ENCODE results near the gene SLIRP.
"Not testable (repeated sequence)": the region's sequence is repeated elsewhere in the genome, so short reads cannot be mapped to it uniquely, and the experiment has no call there.

The SLIRP gene

DNA sequence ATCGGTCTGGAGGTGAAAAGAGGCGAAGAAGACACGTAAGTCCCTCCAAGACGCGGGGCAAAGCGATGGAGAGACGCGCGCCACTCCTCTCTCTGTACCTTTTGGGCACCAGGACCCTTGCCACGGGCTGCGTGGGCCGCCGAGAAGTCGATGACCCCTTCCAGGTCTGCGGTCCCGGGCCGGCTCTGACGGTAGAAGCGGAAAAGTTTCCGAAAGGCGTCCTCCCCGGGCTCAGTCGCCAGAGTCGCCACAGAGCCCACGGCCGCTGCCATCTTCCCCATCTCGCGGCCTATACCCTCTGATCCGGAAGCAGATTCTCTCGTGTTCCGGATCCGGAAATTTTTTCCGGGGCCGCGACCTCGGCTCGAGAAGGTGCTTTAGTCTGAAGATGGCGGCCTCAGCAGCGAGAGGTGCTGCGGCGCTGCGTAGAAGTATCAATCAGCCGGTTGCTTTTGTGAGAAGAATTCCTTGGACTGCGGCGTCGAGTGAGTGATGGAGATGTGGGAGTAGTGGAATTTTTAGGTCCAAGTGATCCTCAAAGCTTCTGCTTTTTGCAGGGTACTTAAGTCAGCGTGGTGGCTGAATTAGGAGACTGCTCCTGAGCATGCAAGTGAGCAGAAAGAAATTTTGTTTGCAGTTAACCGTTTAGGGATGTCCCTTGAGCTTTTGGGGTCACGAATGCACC lies at the start of gene SLIRP, which contains the start of gene ALKBH1:
TSS of gene SLIRP (plus strand) at position 380 of the 685 bp plus-strand sequence. CDS start at position 389, 9 bp downstream.
TSS of gene ALKBH1 (minus strand) at position 300 of the 685 bp plus-strand sequence. CDS start at position 281, 19 bp downstream.
- peak; percentile 95 for DNase-seq

DNA sequence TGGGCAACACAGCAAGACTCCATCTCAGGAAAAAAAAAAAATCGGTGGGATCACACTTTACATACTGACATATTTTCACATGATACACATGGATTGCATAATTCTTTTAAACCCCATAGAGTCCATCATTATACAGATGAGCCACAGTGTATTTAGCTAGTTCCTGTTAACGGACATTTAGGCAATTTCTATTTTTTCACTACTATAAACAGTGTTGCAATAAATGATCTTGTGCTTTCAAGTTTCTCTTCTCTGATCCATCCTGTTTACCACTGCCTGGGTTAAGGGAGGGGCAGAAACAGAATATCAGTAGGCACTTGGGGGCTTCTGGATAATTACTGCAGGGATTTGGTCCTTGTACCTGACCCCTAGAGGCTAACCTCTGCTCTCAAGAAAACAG lies 48.1 kb upstream of the SLIRP start:
- no peak for DNase-seq

DNA sequence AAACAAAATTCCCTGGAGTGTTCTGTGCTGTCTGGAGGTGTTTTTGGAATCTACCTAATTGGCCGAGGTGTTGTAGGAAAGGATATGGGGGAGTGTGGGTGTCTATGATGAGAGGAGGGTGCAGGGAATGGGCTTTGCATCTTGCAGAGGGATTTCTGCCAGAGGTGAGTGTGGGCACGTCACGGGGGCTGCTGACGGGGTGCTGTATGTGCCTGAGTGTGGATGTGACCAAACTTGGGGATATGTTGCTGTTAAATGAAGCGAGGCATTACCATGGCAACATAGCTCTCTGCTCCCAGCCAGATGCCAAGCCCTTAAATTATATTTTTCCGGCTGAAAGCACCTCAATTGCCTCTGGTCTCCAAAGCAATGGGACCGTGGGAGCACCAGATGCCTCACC lies 47.1 kb upstream of the SLIRP start:
- DNase-seq, result no peak

DNA sequence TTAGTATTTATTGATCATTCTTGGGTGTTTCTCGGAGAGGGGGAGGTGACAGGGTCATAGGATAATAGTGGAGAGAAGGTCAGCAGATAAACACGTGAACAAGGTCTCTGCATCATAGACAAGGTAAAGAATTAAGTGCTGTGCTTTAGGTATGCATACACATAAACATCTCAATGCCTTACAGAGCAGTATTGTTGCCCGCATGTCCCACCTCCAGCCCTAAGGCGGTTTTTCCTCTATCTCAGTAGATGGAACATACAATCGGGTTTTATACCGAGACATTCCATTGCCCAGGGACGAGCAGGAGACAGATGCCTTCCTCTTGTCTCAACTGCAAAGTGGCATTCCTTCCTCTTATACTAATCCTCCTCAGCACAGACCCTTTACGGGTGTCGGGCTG lies 46.3 kb upstream of the SLIRP start:
- DNase-seq, result not testable (repeated sequence)

DNA sequence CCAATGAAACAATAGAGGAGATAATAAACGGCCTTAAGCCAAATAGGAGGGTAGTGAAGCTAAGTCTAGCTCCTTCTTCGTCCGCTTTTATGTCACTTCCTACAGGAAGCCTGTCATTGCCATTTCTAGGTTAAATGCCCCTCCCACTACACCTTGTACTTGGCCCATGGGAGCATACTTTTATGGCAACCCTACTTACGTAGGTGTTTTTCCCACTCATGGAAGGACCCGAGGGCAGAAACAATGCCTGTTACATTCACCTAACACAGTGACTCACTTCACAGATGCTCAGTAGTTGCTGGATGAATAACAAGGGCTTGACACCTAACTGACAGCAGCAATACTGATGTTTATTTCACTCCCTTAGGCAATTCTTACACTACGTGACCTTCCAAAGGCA lies 44.6 kb upstream of the SLIRP start:
- no peak for DNase-seq

DNA sequence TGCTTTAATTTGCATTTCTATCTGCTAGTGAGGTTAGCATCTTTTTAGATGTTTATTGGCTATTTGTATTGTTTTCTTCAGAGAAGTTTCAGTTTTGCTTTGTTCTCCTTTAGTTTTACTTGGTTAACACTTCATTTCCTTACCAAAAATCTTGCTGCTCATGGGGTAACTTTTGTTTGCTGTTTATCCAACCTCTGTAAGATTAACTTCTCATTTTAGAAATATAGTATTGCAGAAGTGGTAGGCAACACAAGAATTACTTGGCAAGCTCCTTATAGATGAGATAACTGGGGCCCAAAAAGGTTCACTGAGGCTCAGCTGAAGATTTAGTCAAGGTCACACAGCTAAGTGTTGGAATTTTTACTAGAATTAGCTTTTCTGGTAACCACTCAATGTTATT lies 40.6 kb upstream of the SLIRP start:
- DNase-seq, result no peak

DNA sequence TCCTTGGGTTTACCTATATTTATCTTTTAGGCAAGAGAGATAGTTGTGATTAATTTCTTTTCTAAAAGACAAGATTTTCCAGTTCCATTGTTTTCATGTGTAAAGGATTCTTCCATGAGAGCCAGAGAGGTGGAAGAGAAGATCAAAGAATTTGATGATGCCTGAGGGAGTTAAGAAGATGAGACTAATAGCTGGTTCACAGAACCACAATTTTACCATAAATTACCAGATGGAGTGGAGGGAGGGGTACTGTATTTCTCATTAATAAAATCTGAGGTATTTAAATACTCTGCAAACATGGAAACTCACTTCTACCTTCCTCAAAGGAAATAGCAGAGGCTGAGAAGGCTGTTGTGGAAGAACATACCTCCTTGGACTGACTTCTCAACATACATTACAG lies 34.7 kb upstream of the SLIRP start:
- DNase-seq, result no peak

DNA sequence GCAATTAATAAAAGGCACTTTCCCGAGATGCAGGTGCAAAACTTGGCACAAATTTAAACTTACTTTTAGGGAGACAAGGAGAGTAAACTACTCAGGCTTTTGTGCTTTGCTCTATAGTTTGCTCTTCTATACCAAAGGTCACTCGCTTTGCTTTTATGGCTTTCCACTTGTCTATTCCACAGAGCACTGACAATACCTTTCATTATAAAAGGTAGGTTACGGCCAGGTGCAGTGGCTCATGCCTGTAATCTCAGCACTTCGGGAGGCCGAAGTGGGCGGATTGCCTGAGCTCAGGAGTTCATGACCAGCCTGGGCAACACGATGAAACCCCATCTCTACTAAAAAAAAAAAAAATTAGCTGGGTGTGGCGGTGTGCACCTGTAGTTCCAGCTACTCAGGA lies 33.0 kb upstream of the SLIRP start:
- DNase-seq, result no peak

DNA sequence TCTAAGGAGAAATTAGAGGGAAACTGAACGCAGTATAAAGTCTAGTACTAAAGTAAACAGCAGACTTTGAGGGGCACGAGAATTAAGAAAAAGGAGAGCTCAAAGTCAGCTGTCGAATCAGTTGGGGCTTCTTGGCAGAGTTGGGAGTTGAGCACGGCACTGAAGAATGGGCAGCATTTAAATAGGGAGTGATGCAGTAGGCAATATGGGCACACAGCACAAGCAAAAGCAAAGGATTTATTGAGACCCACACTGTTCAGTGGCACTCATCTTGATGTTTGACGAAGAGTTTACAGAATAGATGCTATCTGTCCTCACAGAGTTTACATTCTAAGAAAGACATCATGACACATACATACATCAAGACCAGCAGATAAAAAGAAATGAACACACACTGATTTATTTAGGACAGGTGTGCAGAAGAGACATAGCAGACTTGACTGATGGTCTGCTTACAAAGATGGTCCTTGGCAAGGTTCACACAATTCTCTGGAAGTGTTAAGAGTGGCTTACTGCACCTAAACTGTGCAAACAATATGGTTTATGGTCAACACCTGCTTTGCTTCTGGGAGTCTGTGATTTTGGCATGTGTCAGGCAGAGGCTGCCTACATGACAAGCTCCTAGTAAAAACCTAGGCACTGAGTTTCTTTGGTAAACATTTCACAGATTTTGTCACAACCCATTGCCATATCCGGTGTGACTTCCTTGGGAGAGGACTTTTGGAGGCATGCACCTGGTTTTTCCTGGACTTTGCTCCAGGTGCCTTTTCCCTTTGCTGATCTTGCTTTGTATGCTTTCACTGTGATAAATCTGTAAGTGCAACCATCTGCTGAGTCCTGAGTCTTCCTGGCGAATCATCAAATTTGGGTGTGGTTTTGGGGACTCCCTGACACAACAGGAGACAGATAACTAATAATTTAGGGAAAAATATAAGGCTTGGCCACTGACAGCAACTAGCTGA lies 26.4 kb upstream of the SLIRP start:
- no peak for DNase-seq

DNA sequence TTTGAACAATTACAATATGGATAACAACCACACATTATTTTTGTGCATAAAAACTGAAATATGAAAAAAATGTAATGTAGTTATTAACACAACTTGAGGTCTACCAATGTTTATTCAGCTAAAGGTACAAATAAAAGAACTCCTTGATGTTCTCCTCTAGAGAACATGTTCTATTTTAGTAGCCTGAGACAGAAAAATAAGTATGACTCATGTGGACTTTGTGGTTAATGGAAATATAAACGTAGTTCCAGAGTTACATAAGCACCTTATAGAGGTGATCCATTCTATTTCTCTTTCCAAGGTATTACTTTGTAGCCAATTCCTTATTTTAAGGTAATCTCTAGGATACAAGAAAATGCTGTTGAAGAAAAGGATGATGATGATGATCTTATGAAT lies 25.7 kb upstream of the SLIRP start:
- DNase-seq, result no peak

DNA sequence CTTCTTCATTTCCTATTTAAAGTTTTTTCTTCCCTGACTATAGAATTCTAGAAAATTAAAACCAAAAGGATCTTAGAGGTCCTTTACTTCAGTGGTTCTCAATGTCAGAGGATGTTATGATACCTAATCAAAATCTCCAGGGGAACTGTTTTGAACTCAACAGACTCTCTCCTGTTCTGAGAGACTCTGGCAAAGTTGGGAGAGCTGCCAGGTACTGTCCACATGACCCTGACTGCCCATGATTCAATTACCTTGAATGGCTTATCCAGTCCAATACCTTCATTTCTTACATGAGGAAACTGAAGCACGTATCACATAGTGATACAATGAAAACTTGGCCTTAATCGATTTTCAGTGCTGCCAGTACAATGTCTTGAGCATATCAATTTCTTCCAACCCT lies 16.6 kb upstream of the SLIRP start:
- DNase-seq, result no peak

DNA sequence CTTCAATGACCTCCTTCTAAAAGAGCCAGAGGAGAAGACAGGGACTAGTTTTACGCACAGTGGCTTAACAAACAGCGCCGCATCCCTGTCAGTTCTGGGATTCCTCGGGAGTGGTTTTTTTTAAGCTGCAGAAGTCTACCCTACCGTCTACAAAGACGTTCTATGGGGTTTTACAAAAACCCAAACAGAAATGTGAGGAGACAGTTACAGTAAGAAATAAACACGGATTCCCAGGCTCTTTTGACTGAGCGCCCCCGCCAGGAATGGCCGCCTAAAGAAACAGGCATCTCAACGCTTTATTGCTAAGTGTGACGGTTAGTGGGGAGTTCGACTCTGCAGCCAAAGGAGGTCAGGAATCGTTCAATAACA lies 564 bp upstream of the SLIRP start:
- DNase-seq, result peak; percentile 48

DNA sequence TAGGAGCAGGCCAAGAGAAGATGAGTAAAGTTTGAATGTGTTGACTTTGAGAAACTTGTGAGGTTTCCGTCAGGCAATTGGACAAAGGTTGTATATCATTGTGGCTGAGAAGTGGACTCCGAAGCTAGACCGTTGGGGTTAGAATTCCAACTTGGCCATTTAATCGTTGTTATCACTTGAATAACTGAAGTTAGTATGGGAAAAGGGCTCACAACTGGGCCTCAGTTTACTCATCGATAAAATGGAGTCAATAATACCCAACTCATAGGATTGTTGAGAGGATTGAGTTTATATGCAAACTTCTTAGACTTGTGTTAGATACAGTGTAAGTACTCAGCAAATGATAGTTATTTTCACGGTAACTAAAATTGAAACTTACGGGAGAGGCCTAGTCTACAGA lies 846 bp downstream of the SLIRP start:
- no peak for DNase-seq

DNA sequence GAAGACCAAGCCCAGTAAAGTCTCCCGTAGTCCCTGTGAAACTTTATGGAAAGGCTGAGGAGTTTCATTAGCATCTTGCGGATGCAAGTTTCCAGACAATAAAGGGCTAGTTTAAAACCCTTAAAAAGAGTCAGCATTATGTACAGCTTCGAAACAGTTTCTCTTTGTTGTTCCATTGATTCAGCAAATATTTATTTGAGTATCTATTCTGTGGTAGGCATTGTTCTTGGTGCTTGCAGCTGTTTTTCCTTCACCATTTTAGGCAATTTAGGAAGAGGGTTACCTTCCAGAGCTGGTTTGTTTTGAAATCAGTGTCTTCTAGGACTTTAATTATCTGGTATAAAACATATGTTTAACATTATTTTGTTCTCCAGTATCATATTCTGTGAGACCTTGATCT lies 1.5 kb downstream of the SLIRP start:
- DNase-seq, result peak; percentile 29

DNA sequence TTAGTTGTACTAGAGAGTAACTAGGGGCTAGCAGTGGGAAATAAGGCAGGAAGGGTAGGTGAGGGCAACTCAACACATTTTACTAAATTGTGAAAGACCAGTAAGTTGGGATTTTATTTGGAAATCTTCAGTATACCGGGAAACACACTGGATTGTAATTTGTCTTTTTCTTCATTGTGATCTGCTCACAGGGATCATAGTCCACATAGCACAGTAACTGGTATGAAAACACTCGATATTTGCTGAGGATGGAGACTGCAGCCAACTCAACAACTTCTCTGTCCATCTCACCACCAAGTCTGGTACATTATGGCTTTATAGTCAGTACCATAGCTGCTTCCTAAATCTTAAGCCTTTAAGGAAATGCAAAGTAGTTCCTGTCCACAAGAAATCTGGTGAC lies 2.5 kb downstream of the SLIRP start:
- no peak for DNase-seq

DNA sequence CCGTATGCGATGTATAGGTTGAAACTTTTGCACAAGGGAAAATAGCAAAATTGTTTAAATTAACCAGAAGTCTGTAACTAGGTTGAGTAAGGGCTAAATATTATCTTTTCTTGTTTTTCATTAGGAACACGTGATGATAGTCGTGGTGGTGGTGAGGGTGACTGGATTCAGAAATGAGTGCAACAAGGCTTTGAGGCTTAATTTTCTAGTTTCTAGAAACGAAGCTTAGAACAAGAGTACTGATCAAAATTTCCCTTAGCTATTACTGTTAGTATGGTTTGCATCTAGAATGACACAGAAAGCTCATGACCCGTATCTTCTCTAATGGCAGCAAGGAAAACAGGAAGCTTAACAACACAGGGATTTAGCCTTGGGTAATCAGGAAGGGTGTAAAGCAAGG lies 7.0 kb downstream of the SLIRP start:
- DNase-seq, result no peak

DNA sequence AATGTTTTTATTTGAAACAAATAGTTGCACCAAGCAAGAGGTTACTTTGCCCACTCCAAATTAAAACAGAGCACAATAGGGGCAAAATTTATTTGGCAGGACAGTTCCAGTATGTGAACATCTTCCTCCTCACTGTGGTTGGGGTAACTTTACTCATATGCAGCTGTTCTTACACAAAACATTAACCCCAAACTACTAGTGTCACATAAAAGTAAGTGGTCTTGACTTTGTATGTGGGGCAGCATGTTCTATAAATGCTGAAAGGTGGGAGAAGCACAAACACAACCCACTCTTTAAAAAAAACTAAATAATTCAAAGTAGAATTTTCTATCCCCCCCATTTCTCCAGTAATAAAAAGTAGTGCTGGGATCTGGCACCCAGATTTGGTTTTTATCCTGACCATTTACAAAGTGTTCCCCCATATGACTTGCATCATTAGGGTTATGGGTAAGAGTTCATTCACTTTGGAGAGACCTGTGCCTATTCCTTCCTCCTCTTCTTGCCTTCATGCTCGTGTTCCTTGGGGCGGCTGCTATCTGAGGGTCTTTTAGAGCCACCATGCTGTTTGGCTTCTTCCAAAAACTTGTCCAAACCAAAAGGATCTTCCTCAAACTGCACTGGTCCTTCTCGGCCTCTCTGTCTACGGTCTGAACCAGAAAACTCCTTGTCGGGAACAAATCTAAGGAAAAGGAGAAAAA lies 9.9 kb downstream of the SLIRP start:
- no peak for DNase-seq

DNA sequence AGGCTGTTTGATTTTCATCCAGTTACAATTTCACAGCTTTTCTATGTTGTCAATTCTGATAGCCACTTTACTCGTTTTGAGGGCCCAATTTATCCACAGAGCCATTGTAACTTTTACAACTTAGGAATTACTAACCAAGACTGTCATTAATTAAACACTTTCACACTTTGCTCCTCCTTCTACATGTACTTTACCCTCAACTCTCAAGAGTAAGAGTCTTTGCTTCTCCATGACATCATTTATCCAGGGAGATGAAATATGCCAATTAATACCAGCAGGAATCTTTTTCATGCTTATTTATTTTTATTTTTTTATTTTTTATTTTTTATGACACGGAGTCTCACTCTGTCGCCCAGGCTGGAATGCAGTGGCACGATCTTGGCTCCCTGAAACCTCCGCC lies 13.5 kb downstream of the SLIRP start:
- no peak for DNase-seq

DNA sequence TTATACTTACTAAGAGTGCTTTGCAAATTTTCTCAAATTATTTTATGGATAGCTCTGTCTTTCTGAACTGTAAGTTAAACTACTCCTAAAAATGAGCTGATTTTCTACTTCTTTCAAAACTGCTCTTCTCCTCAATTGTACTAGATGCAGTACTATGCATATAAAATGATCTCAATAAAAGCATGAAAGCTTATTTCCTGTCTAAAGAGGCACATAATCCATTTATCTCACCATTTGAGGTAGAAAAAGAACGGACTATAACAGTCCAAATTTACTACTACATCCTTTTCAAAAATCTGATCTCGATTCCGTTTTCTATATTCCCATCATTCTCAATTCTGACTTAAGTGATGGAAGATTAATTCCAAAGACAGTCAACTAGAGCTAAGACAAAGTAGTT lies 14.4 kb downstream of the SLIRP start:
- DNase-seq, result no peak

DNA sequence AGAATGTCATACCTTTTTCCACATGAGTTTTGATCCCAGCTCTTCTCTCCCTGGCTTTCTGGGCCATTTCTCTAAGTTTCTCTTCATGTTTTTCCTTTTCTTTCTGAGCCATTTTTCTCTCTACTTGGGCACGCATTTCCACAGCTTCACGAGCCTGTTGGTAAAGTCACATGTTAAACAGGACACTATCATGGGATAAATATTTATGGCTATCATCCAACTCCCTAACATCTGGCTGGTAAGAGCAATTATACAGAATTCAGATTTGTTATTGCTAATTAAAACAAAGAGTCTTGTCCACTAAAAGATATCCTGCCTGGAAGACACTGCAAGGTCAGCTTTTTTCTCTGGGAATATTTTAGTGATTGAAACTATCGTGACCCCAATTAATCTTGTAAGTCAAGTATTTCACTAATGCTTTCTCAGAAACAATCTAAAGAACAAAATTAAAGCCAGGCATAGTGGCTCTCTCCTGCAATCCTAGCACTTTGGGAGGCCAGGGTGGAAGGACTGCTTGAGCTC lies 23.1 kb downstream of the SLIRP start:
- no peak for DNase-seq

DNA sequence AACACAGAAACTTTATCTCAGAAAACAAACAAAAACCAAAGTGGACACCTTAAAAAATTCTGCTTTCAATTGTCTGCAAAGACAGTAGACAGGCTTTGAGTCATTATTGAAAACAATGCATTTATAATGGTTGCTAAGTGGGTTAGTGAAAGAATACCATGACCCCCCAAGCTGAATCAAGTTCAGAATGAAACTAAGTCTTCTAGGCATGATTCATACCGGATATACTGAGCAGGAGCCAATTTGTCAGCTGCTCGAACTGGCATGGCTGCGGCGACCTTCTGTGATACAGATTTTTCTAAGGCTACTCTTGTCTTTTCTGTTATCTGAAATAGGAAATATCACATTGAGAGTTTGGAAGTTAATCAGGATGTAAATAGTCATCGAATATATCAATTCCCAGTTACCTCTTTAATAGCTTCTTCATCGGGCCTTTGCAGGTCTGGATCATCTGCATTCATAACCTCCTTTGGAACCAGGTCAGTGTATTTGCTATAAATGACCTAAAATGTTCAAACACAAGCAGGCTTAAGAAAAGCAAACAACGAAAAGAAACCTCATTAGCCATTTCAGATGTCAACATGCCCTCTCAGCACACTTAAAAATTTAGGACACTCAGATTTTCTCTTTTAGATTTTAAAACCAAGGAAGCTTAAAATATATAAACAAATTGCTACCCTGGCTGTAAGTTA lies 30.8 kb downstream of the SLIRP start:
- no peak for DNase-seq

DNA sequence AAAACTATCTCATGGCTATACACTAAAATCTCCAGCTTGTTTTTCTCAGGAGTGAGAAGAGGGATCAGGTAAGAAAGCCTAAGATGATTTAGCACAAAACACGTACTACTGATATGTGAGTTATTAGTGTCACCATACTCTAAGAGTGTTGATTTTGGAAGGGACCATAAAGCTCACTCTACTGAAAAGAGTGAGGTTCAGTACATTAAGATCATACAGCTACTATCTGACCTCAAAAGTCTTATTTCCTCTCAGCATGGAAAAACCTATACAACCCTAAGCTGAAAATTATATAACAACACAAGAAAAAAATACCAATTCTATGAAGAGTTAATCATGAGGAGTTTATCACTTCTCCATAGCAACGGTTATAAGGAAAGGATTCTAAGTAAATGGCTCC lies 33.5 kb downstream of the SLIRP start:
- no peak for DNase-seq

Data from midbrain (tissue), 1 donor.